ENCODE data around the gene FAM3B.
A peak's percentile ranks its signal among the peaks of the same experiment; 100 is the strongest.

FAM3B gene

DNA sequence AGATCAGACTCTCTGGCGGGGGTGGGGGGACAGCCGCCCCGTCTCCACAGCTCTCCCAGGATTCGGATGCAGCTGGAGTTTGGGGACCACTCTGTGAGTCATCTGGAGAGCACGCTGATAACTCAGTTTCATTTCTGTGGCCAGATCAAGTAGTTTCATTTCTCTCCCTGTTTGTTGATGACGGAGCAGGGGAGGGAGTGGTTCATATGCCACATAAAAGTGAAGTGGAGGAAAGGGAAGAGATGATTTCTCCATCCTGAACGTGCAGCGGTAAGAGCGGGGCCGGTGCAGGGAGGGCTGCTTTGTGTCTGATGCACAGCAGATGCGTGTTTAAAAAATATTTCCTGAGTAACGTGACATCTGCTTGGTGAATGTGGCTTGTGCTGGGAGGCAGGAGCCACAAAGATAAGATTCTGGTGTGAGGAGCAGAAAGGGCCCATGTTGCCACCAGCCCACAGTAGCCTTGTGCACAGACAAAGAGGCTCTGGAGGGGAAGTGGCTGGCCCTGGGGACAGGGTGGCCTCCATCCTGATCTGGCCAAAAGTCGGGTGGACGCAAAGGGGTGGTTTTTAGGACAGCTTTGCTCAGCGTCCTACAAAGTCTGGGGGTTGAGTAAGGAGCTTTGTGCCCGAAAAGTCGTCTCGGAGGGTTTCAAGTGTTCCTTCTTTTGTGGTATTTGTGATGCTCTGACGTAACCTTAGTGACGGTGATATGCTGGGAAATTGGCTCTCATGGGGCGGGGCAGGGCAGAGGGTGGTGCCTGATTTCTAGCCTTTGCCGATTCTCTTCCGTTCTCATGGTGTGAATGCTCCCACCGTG lies 45.4 kb downstream of the FAM3B start, which contains the start of gene MX2:
MX2 (plus strand) TSS at position 242 of the 819 bp plus-strand sequence. CDS start 14,880 bp downstream, outside the sequence.
- peak within 1 kb of the TSS; percentile 32 for H3K4me3 ChIP-seq (replicated peaks; ENCODE audit: insufficient read depth, low read length)
- H3K27me3 ChIP-seq (ENCODE audit: insufficient read depth, poor library complexity, severe bottlenecking) = no peaks in the 10 kb centered on the region
- peak within 1 kb of the TSS; percentile 87 for H3K27ac ChIP-seq (replicated peaks)
- peak; percentile 83 to 90 for DNase-seq (ENCODE audit: low read depth in 1 of 2, low spot score in 1 of 2)
- TF ChIP-seq POLR2AphosphoS5 (IDR thresholded peaks at IDR 0.05; ENCODE audit: low read depth) (peak; percentile 73), GABPA (IDR thresholded peaks at IDR 0.05; ENCODE audit: low read depth) (no peak), SPI1 (IDR thresholded peaks at IDR 0.05; ENCODE audit: borderline replicate concordance, low read depth) (peak; percentile 43; the same call in 1 of the 2 replicates)
- TF ChIP-seq, protein P1, sequence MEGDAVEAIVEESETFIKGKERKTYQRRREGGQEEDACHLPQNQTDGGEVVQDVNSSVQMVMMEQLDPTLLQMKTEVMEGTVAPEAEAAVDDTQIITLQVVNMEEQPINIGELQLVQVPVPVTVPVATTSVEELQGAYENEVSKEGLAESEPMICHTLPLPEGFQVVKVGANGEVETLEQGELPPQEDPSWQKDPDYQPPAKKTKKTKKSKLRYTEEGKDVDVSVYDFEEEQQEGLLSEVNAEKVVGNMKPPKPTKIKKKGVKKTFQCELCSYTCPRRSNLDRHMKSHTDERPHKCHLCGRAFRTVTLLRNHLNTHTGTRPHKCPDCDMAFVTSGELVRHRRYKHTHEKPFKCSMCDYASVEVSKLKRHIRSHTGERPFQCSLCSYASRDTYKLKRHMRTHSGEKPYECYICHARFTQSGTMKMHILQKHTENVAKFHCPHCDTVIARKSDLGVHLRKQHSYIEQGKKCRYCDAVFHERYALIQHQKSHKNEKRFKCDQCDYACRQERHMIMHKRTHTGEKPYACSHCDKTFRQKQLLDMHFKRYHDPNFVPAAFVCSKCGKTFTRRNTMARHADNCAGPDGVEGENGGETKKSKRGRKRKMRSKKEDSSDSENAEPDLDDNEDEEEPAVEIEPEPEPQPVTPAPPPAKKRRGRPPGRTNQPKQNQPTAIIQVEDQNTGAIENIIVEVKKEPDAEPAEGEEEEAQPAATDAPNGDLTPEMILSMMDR (IDR thresholded peaks at IDR 0.05; ENCODE audit: insufficient read depth, low read length) = no peak

DNA sequence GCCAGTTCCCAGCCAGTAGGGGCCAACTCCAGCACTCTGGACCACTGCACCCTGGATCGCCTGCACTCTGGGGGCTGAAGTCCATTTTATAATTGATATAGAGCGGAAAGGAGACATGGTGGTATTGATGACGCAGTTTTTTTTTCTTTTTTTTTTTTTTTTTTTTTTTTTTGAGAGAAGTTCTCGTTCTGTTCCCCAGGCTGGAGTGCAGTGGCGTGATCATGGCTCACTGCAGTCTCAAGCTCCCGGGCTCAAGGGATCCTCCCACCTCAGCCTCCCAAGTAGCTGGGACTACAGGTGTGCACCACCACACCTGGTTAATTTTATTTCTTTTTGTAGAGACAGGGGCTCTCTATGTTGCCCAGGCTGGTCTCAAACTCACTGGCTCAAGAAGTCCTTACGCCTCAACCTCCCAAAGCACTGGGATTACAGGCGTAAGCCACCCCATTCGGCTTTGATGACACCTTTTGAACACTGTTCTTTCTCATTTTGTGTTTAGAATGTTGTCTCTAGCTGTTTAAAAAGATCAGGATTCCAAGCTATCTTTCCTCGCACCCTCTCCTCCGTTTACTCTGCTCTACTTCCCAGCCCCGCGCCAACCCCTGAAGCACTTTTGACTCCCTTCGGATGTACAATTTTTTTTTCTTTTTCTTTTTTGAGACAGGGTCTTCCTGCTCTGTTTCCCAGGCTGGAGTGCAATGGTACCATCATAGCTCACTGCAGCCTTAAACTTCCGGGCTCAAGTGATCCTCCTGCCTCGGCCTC lies 46.2 kb downstream of the FAM3B start:
- Histone ChIP-seq H3K4me3 (replicated peaks; ENCODE audit: insufficient read depth, low read length) (peak overlapping the region; percentile 32), H3K27ac (replicated peaks) (peak overlapping the region; percentile 87), H3K27me3 (ENCODE audit: insufficient read depth, poor library complexity, severe bottlenecking) (no peaks in the 10 kb centered on the region)
- DNase-seq (ENCODE audit: low read depth in 1 of 2, low spot score in 1 of 2) = no peak
- TF ChIP-seq, protein P2, sequence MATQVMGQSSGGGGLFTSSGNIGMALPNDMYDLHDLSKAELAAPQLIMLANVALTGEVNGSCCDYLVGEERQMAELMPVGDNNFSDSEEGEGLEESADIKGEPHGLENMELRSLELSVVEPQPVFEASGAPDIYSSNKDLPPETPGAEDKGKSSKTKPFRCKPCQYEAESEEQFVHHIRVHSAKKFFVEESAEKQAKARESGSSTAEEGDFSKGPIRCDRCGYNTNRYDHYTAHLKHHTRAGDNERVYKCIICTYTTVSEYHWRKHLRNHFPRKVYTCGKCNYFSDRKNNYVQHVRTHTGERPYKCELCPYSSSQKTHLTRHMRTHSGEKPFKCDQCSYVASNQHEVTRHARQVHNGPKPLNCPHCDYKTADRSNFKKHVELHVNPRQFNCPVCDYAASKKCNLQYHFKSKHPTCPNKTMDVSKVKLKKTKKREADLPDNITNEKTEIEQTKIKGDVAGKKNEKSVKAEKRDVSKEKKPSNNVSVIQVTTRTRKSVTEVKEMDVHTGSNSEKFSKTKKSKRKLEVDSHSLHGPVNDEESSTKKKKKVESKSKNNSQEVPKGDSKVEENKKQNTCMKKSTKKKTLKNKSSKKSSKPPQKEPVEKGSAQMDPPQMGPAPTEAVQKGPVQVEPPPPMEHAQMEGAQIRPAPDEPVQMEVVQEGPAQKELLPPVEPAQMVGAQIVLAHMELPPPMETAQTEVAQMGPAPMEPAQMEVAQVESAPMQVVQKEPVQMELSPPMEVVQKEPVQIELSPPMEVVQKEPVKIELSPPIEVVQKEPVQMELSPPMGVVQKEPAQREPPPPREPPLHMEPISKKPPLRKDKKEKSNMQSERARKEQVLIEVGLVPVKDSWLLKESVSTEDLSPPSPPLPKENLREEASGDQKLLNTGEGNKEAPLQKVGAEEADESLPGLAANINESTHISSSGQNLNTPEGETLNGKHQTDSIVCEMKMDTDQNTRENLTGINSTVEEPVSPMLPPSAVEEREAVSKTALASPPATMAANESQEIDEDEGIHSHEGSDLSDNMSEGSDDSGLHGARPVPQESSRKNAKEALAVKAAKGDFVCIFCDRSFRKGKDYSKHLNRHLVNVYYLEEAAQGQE (IDR thresholded peaks at IDR 0.05; ENCODE audit: insufficient replicate concordance, low read depth) = peak; percentile 69
- TF ChIP-seq GABPA (IDR thresholded peaks at IDR 0.05; ENCODE audit: low read depth) (no peak), POLR2AphosphoS5 (IDR thresholded peaks at IDR 0.05; ENCODE audit: low read depth) (no peak)

DNA sequence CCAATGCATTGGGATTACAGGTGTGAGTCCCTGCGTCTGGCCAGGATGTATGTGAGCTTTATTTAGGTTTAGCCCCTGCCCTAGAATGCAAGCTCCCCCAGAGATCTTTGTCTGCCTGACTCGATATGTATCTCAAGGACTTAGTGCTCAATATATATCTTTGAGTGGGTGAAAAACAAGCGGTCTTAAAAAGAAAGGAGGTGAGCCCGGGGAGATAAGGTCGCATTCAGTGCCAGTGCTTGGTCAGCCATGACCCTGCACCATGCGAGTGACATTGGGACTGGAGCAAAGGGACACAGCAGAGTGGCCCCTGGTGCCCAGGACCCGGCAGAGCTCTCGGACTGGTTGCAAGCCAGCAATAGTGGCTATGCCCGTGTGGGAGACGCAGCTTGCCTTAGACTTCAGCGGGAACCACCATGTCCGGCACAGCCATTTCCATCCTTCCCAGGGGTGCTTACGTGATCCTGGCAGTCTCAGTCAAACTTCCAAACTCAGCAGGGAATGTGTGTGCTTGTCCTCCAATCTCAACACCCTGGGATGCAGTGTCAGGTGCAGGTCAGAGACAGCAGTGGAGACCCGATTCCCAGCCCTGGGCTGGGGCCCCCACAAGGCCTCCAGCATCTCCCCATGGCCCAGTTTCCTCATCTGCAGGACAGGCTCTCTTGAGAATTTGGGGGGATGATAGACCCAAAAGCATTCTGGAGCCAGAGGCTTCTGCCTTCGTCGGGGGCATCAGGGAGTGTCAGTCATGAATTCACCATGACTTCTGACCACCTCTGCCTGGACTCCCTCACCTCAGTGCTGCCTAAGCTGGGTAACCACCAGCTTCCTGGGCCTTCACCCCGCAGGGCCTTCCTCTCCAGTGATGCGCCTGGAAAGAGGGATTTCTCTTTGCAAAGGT lies 47.0 kb downstream of the FAM3B start:
- no peak overlapping the region for H3K4me3 ChIP-seq (replicated peaks; ENCODE audit: insufficient read depth, low read length)
- TF ChIP-seq, protein P1 (IDR thresholded peaks at IDR 0.05; ENCODE audit: insufficient read depth, low read length) = no peak
- TF ChIP-seq, protein P2 (IDR thresholded peaks at IDR 0.05; ENCODE audit: insufficient replicate concordance, low read depth) = no peak
- TF ChIP-seq POLR2AphosphoS5 (IDR thresholded peaks at IDR 0.05; ENCODE audit: low read depth) (no peak), GABPA (IDR thresholded peaks at IDR 0.05; ENCODE audit: low read depth) (no peak)
- no peaks in the 10 kb centered on the region for H3K27me3 ChIP-seq (ENCODE audit: insufficient read depth, poor library complexity, severe bottlenecking)
- no peak for DNase-seq (ENCODE audit: low read depth in 1 of 2, low spot score in 1 of 2)
- peak overlapping the region; percentile 87 for H3K27ac ChIP-seq (replicated peaks)
